Measurements from ENCODE around the gene PAX5. TPM values are rescaled to one million over a fixed set of nuclear protein-coding genes. Genes with fewer than 3 reads are reported as not detected.

Gene PAX5
- total and polyA plus RNA-seq, 9 donors: 0.02 to 0.28 (median 0.05) TPM; not detected in 6

DNA sequence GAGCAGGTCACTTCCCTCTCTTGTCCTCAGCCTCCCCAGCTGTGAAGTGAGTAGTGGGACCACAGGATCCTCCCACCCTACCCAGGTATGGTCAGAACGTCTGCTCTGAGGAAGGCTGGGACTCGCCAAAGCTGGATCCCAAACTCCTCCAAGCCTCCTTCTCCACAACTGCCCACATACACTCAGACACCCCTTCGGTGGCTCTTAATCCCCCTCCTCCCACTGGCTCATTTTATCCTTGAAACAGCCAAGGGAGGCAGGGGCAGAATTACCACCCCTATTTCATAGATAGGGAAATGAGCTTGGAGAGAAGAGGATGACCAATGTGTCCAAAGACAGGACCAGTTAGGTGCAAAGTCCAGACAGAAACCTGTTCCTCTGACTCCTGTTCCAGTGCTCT lies 121.4 kb downstream of the PAX5 start:
- WGBS, 3 donors: 48 to 53% (median 50%) methylated on average over 3 of the region's 3 CpGs
- Histone ChIP-seq H3K27me3 (no peaks in the 10 kb centered on the region), H3K27ac (no peak overlapping the region)

DNA sequence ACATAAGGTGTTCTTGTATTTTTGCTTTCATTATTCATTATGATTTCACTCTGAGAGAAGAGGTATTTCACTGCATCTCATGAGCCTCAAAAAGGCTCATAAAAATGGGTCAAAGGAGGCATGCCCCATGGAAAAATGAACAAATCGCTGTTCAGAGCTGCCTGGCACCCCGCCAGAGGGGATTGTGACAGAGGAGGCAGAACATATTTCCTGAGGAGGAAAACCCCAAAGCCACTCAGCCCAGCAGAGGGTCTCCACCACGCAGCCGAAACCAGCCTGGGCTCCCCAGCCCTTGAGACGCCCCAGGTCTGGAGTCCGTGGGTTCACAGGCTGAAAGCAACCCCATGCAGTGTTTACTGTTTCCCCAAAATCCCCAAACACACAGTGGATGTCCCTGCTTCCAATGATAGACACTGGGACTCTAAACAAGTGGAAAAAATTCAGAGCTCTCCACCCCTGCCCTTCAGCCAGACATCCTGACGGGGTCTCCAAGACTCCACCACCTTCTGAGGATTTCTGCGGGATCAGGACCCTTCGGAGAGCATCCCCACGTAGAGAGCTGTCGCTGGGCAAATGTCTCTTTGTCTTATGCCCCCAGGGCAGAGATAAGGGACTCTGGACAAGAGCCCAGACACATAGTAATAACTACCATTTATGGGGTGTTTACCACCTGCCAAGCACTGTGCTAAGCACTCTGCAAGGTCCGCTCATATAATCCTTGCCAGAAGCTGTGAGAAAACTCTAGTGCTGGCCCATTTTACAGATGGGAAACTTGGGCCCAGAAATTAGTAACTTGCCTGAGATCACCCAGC lies 122.3 kb downstream of the PAX5 start:
- intact Hi-C loops (cut with DNase I): no loop called here
- Histone ChIP-seq H3K27me3 (no peaks in the 10 kb centered on the region), H3K36me3 (no peaks in the 10 kb centered on the region), H3K9me3 (no peaks in the 10 kb centered on the region), H3K4me1 (ENCODE audit: insufficient read depth) (no peaks in the 10 kb centered on the region), H3K4me3 (no peak overlapping the region), H3K27ac (no peak overlapping the region)
- TF ChIP-seq, protein P1, sequence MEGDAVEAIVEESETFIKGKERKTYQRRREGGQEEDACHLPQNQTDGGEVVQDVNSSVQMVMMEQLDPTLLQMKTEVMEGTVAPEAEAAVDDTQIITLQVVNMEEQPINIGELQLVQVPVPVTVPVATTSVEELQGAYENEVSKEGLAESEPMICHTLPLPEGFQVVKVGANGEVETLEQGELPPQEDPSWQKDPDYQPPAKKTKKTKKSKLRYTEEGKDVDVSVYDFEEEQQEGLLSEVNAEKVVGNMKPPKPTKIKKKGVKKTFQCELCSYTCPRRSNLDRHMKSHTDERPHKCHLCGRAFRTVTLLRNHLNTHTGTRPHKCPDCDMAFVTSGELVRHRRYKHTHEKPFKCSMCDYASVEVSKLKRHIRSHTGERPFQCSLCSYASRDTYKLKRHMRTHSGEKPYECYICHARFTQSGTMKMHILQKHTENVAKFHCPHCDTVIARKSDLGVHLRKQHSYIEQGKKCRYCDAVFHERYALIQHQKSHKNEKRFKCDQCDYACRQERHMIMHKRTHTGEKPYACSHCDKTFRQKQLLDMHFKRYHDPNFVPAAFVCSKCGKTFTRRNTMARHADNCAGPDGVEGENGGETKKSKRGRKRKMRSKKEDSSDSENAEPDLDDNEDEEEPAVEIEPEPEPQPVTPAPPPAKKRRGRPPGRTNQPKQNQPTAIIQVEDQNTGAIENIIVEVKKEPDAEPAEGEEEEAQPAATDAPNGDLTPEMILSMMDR (IDR thresholded peaks at IDR 0.05): no peak
- TF ChIP-seq POLR2A (IDR thresholded peaks at IDR 0.05) (no peak), EP300 (IDR thresholded peaks at IDR 0.05) (no peak)
- 68 to 71% (median 68%) methylated on average over 12 of the region's 12 CpGs for whole genome bisulfite sequencing, 3 donors
- no peak for DNase-seq

More for the DNA sequence above, 121.4 kb downstream of the PAX5 start:
- TF ChIP-seq, protein P1 (IDR thresholded peaks at IDR 0.05): no peak
- TF ChIP-seq EP300 (IDR thresholded peaks at IDR 0.05) (no peak), POLR2A (IDR thresholded peaks at IDR 0.05) (no peak)
- intact Hi-C loops (cut with DNase I): no loop called here
- no peak for DNase-seq
- no peaks in the 10 kb centered on the region for H3K36me3 ChIP-seq
- H3K9me3 ChIP-seq: no peaks in the 10 kb centered on the region
- no peaks in the 10 kb centered on the region for H3K4me1 ChIP-seq (ENCODE audit: insufficient read depth)
- no peak overlapping the region for H3K4me3 ChIP-seq

DNA sequence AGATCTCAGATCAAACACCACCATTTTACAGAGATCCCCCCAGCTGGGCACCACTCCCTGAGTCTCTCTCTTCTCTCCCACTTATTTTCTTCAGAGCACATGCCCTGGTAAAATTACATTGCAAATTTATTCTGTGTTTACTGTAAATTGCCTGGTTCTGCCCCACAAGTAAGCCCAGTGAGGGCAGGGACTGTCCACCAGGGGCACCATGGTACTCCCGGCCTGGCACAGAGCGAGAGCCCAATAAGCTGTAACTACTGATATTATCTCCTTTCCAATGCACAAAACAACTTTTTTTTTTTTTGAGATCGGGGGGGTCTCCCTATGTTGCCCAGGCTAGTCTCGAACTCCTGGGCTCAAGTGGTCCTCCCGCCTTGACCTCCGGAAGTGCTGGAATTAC lies 123.0 kb downstream of the PAX5 start:
- no peak for TF ChIP-seq POLR2A (IDR thresholded peaks at IDR 0.05)
- TF ChIP-seq EP300 (IDR thresholded peaks at IDR 0.05): no peak
- TF ChIP-seq, protein P1 (IDR thresholded peaks at IDR 0.05): no peak
- no peak overlapping the region for H3K27ac ChIP-seq
- H3K36me3 ChIP-seq: no peaks in the 10 kb centered on the region
- no peak for DNase-seq
- 51 to 71% (median 69%) methylated on average over 6 of the region's 6 CpGs for WGBS, 3 donors
- intact Hi-C loops (cut with DNase I): no loop called here
- no peak overlapping the region for H3K4me3 ChIP-seq
- H3K4me1 ChIP-seq (ENCODE audit: insufficient read depth): no peaks in the 10 kb centered on the region
- H3K27me3 ChIP-seq: no peaks in the 10 kb centered on the region
- H3K9me3 ChIP-seq: no peaks in the 10 kb centered on the region

DNA sequence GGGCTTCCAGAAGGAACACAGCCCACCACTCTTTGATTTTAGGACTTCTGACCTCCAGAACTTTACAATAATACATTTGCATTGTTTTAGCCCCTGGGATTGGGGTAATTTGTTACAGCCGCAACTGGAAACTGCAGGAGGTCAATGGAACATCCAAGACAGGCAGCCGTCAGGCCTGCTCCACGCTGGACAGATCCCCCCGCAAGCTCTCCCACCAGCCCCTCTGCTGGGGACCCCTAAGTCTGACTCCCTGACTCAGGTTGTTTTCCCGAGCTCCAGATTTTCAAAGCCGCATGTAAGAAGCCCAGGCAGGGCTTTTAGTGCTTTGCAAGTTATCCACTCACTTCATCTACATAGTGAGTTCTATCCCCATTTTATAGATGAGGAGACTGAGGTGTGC lies 127.6 kb downstream of the PAX5 start:
- H3K9me3 ChIP-seq: no peaks in the 10 kb centered on the region
- intact Hi-C loops (cut with DNase I): no loop called here
- H3K4me1 ChIP-seq (ENCODE audit: insufficient read depth): no peaks in the 10 kb centered on the region
- no peaks in the 10 kb centered on the region for H3K27me3 ChIP-seq
- no peaks in the 10 kb centered on the region for H3K36me3 ChIP-seq
- TF ChIP-seq POLR2A (IDR thresholded peaks at IDR 0.05) (no peak), EP300 (IDR thresholded peaks at IDR 0.05) (no peak)
- TF ChIP-seq, protein P1 (IDR thresholded peaks at IDR 0.05): no peak
- WGBS, 3 donors: 69 to 72% (median 70%) methylated on average over 6 of the region's 6 CpGs
- H3K4me3 ChIP-seq: no peak overlapping the region
- no peak for DNase-seq
- no peak overlapping the region for H3K27ac ChIP-seq

Measured in ovary (tissue), 9 donors.